ENCODE results near the gene SCNN1A.

SCNN1A gene

DNA sequence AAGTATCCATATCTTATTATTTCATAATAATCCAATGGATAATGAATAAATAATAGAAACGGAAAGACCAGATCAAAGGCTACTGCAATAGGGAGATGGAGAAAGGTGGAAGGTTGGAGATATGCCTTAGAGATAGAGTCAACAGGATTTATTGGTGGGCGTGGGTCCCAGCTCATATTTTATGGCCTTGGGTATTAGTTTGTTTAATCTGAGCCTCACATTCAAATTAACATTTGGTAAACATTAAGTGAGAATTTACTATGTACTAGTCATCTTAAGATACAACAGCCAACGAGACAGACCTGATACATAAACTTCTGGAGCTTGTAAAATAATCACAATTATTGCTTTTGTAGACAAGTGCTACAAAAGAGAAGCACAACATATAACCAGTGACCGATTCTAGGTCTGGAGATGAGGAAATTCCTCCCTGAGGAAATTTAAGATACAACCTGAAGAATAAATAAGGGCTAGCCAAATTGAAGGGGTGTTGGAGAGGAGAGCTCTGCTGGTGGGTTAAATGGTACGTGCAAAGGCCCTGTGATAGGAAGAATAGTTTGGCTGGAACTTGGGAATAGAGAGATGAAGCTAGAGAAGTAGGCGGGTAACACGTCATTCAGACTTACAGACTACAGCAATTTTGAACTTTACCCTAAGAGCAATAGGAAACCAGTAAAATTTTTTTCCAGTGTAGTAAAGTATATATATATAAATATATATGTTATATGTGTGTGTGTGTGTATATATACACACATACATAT, 24.7 kb upstream of the SCNN1A start:
- H3K27me3 ChIP-seq (ENCODE audit: insufficient read depth, low read length, poor library complexity), result no peaks in the 10 kb centered on the region
- no peaks in the 10 kb centered on the region for H3K4me1 ChIP-seq (ENCODE audit: control insufficient read depth, low read depth, low read length)
- no peak overlapping the region for H3K4me3 ChIP-seq (ENCODE audit: low read length)
- no peaks in the 10 kb centered on the region for H3K79me1 ChIP-seq (ENCODE audit: low read length)
- no peak overlapping the region for H3K4me2 ChIP-seq (ENCODE audit: low read length)
- no peak overlapping the region for H2BK5ac ChIP-seq (ENCODE audit: low read length)
- H2AK5ac ChIP-seq (ENCODE audit: low read length), result no peak overlapping the region
- no peak overlapping the region for H2BK120ac ChIP-seq (ENCODE audit: low read depth, low read length)
- H2BK15ac ChIP-seq (replicated peaks; ENCODE audit: low read depth), result no peak overlapping the region
- H4K8ac ChIP-seq (ENCODE audit: low read depth, low read length), result no peak overlapping the region
- no peak overlapping the region for H4K5ac ChIP-seq (ENCODE audit: low read length)
- DNase-seq, result no peak
- H3K36me3 ChIP-seq (ENCODE audit: control insufficient read depth, insufficient read depth, low read length), result no peaks in the 10 kb centered on the region
- no peak overlapping the region for H3K18ac ChIP-seq (ENCODE audit: low read length)
- no peak overlapping the region for H3K27ac ChIP-seq (ENCODE audit: low read depth, low read length)
- no peak overlapping the region for H3K23ac ChIP-seq (ENCODE audit: low read length)
- H3K9ac ChIP-seq (ENCODE audit: low read length), result no peak overlapping the region
- H3K79me2 ChIP-seq (ENCODE audit: control insufficient read depth, insufficient read depth, low read length), result no peaks in the 10 kb centered on the region
- WGBS (ENCODE audit: extremely low coverage, insufficient coverage, low lambda C conversion rate), result no CpG with 5 or more reads among the region's 7 CpGs
- H3K4ac ChIP-seq (ENCODE audit: low read depth, low read length), result no peak overlapping the region
- H3K56ac ChIP-seq (ENCODE audit: low read length), result no peak overlapping the region

DNA sequence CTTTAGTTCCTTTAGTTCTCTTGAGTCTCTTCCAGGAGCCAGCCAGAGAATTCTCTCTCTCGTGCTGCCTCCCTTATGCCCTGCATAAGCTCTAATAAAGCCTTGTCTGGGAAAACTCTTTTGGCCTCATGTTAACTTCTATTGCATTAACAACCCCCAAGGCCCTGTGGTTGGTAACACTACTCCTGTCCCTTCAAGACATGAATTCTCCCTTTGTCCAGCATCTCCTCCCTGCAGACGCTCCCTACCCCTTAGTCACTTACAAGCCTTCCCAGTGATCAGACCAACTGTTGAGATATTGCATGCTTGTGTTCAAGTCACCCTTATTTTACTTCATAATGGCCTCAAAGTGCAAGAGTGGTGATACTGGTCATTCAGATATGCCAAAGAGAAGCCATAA, 20.7 kb upstream of the SCNN1A start:
- no peaks in the 10 kb centered on the region for H3K4me1 ChIP-seq (ENCODE audit: control insufficient read depth, low read depth, low read length)

DNA sequence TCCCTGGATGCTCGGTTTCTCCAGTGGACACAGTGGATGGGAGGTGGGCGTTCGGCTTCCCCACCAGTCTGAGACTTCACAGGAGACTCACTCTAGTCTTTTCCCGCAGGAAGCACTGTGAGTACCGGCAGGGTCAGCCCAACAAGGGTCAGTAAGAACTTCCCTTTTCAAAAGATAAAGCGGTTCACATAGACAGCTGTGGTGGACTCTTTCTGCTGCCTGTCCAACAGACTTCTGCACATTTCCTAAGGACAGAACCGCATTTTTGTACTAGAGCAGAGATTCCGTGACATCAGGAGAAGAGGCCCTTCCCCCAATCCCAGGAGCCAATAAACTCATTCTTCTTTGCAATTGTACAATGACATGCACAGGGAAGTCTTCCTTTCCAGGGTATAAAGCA, 19.0 kb upstream of the SCNN1A start:
- H3K4me3 ChIP-seq (ENCODE audit: low read length), result no peak overlapping the region
- H2AK5ac ChIP-seq (ENCODE audit: low read length), result no peak overlapping the region
- no peak overlapping the region for H3K27ac ChIP-seq (ENCODE audit: low read depth, low read length)
- no peak overlapping the region for H4K8ac ChIP-seq (ENCODE audit: low read depth, low read length)
- no peak overlapping the region for H2BK120ac ChIP-seq (ENCODE audit: low read depth, low read length)
- no peak overlapping the region for H3K18ac ChIP-seq (ENCODE audit: low read length)
- no CpG with 5 or more reads among the region's 8 CpGs for WGBS (ENCODE audit: extremely low coverage, insufficient coverage, low lambda C conversion rate)
- H3K9ac ChIP-seq (ENCODE audit: low read length), result no peak overlapping the region
- H3K23ac ChIP-seq (ENCODE audit: low read length), result no peak overlapping the region
- no peak overlapping the region for H3K56ac ChIP-seq (ENCODE audit: low read length)
- H3K36me3 ChIP-seq (ENCODE audit: control insufficient read depth, insufficient read depth, low read length), result no peaks in the 10 kb centered on the region
- no peaks in the 10 kb centered on the region for H3K79me1 ChIP-seq (ENCODE audit: low read length)
- H3K4me1 ChIP-seq (ENCODE audit: control insufficient read depth, low read depth, low read length), result no peaks in the 10 kb centered on the region
- no peak for DNase-seq
- H3K4me2 ChIP-seq (ENCODE audit: low read length), result no peak overlapping the region
- H4K5ac ChIP-seq (ENCODE audit: low read length), result no peak overlapping the region
- no peak overlapping the region for H2BK15ac ChIP-seq (replicated peaks; ENCODE audit: low read depth)
- no peaks in the 10 kb centered on the region for H3K79me2 ChIP-seq (ENCODE audit: control insufficient read depth, insufficient read depth, low read length)
- H2BK5ac ChIP-seq (ENCODE audit: low read length), result no peak overlapping the region
- H3K27me3 ChIP-seq (ENCODE audit: insufficient read depth, low read length, poor library complexity), result no peaks in the 10 kb centered on the region
- no peak overlapping the region for H3K4ac ChIP-seq (ENCODE audit: low read depth, low read length)

More for the DNA sequence above, 20.7 kb upstream of the SCNN1A start:
- Histone ChIP-seq H3K36me3 (ENCODE audit: control insufficient read depth, insufficient read depth, low read length) (no peaks in the 10 kb centered on the region), H3K18ac (ENCODE audit: low read length) (no peak overlapping the region), H3K4me3 (ENCODE audit: low read length) (no peak overlapping the region), H4K5ac (ENCODE audit: low read length) (no peak overlapping the region), H3K23ac (ENCODE audit: low read length) (no peak overlapping the region), H3K27ac (ENCODE audit: low read depth, low read length) (no peak overlapping the region), H2BK15ac (replicated peaks; ENCODE audit: low read depth) (no peak overlapping the region), H3K56ac (ENCODE audit: low read length) (no peak overlapping the region), H2BK120ac (ENCODE audit: low read depth, low read length) (no peak overlapping the region), H4K8ac (ENCODE audit: low read depth, low read length) (no peak overlapping the region), H3K79me1 (ENCODE audit: low read length) (no peaks in the 10 kb centered on the region), H2BK5ac (ENCODE audit: low read length) (no peak overlapping the region), H2AK5ac (ENCODE audit: low read length) (no peak overlapping the region), H3K4me2 (ENCODE audit: low read length) (no peak overlapping the region), H3K9ac (ENCODE audit: low read length) (no peak overlapping the region), H3K79me2 (ENCODE audit: control insufficient read depth, insufficient read depth, low read length) (no peaks in the 10 kb centered on the region), H3K4ac (ENCODE audit: low read depth, low read length) (no peak overlapping the region), H3K27me3 (ENCODE audit: insufficient read depth, low read length, poor library complexity) (no peaks in the 10 kb centered on the region)
- no peak for DNase-seq
- WGBS (ENCODE audit: extremely low coverage, insufficient coverage, low lambda C conversion rate), result no CpG with 5 or more reads among the region's 2 CpGs

GRCh38 chr12:6393109-6393508, 17.7 kb upstream of the SCNN1A start:
- DNase-seq, result no peak
- no peak overlapping the region for H3K27ac ChIP-seq (ENCODE audit: low read depth, low read length)
- no peaks in the 10 kb centered on the region for H3K27me3 ChIP-seq (ENCODE audit: insufficient read depth, low read length, poor library complexity)
- H2BK120ac ChIP-seq (ENCODE audit: low read depth, low read length), result no peak overlapping the region
- no peak overlapping the region for H2AK5ac ChIP-seq (ENCODE audit: low read length)
- no peaks in the 10 kb centered on the region for H3K4me1 ChIP-seq (ENCODE audit: control insufficient read depth, low read depth, low read length)
- no peaks in the 10 kb centered on the region for H3K79me2 ChIP-seq (ENCODE audit: control insufficient read depth, insufficient read depth, low read length)
- no peak overlapping the region for H3K56ac ChIP-seq (ENCODE audit: low read length)
- H3K4ac ChIP-seq (ENCODE audit: low read depth, low read length), result no peak overlapping the region
- H3K4me3 ChIP-seq (ENCODE audit: low read length), result no peak overlapping the region
- no peak overlapping the region for H4K8ac ChIP-seq (ENCODE audit: low read depth, low read length)
- H3K9ac ChIP-seq (ENCODE audit: low read length), result no peak overlapping the region
- H3K4me2 ChIP-seq (ENCODE audit: low read length), result no peak overlapping the region
- peaks cover 2% of the 10 kb centered on the region for H3K36me3 ChIP-seq (ENCODE audit: control insufficient read depth, insufficient read depth, low read length)
- no peak overlapping the region for H4K5ac ChIP-seq (ENCODE audit: low read length)
- H3K18ac ChIP-seq (ENCODE audit: low read length), result no peak overlapping the region
- no peak overlapping the region for H3K23ac ChIP-seq (ENCODE audit: low read length)
- no CpG with 5 or more reads among the region's 7 CpGs for WGBS (ENCODE audit: extremely low coverage, insufficient coverage, low lambda C conversion rate)
- no peak overlapping the region for H2BK15ac ChIP-seq (replicated peaks; ENCODE audit: low read depth)
- no peaks in the 10 kb centered on the region for H3K79me1 ChIP-seq (ENCODE audit: low read length)
- no peak overlapping the region for H2BK5ac ChIP-seq (ENCODE audit: low read length)

DNA sequence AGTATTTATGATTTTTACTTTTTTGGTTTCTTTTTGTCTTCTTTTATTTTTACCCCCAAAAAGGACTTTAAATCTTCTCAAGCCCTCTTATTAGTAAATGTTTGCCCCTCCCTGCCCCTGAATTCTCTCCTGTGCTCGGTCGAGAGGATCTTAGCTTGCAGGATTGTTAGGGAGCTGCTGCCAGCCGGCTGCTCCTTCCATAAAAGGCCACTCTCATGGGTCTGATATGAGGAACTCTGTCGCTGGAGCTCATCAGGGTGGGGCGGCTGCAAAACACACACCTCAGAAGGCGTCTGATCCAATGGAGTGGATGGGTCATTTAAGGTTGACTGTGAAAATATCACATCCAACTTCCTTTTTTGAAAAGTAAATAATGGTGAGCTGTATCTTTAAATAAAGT, 17.1 kb upstream of the SCNN1A start:
- H3K4ac ChIP-seq (ENCODE audit: low read depth, low read length), result no peak overlapping the region
- H3K56ac ChIP-seq (ENCODE audit: low read length), result no peak overlapping the region
- H3K36me3 ChIP-seq (ENCODE audit: control insufficient read depth, insufficient read depth, low read length), result peaks cover 2% of the 10 kb centered on the region
- H2AK5ac ChIP-seq (ENCODE audit: low read length), result no peak overlapping the region
- H4K8ac ChIP-seq (ENCODE audit: low read depth, low read length), result no peak overlapping the region
- no CpG with 5 or more reads among the region's 6 CpGs for WGBS (ENCODE audit: extremely low coverage, insufficient coverage, low lambda C conversion rate)
- H2BK120ac ChIP-seq (ENCODE audit: low read depth, low read length), result no peak overlapping the region
- H4K5ac ChIP-seq (ENCODE audit: low read length), result no peak overlapping the region
- no peaks in the 10 kb centered on the region for H3K79me1 ChIP-seq (ENCODE audit: low read length)
- H3K27ac ChIP-seq (ENCODE audit: low read depth, low read length), result no peak overlapping the region
- no peak overlapping the region for H3K4me2 ChIP-seq (ENCODE audit: low read length)
- no peaks in the 10 kb centered on the region for H3K27me3 ChIP-seq (ENCODE audit: insufficient read depth, low read length, poor library complexity)
- H3K9ac ChIP-seq (ENCODE audit: low read length), result no peak overlapping the region
- H2BK15ac ChIP-seq (replicated peaks; ENCODE audit: low read depth), result no peak overlapping the region
- H3K4me3 ChIP-seq (ENCODE audit: low read length), result no peak overlapping the region
- H2BK5ac ChIP-seq (ENCODE audit: low read length), result no peak overlapping the region
- no peak for DNase-seq
- no peaks in the 10 kb centered on the region for H3K4me1 ChIP-seq (ENCODE audit: control insufficient read depth, low read depth, low read length)
- no peaks in the 10 kb centered on the region for H3K79me2 ChIP-seq (ENCODE audit: control insufficient read depth, insufficient read depth, low read length)
- H3K18ac ChIP-seq (ENCODE audit: low read length), result no peak overlapping the region
- no peak overlapping the region for H3K23ac ChIP-seq (ENCODE audit: low read length)

GRCh38 chr12:6391013-6391412, 15.7 kb upstream of the SCNN1A start:
- H2BK15ac ChIP-seq (replicated peaks; ENCODE audit: low read depth), result no peak overlapping the region
- WGBS (ENCODE audit: extremely low coverage, insufficient coverage, low lambda C conversion rate), result no CpG with 5 or more reads among the region's 17 CpGs

More at GRCh38 chr12:6391013-6391412, 15.7 kb upstream of the SCNN1A start:
- H3K56ac ChIP-seq (ENCODE audit: low read length), result no peak overlapping the region
- H3K23ac ChIP-seq (ENCODE audit: low read length), result no peak overlapping the region
- H2BK120ac ChIP-seq (ENCODE audit: low read depth, low read length), result no peak overlapping the region
- no peak overlapping the region for H3K18ac ChIP-seq (ENCODE audit: low read length)
- H3K9ac ChIP-seq (ENCODE audit: low read length), result no peak overlapping the region
- DNase-seq, result no peak
- no peaks in the 10 kb centered on the region for H3K4me1 ChIP-seq (ENCODE audit: control insufficient read depth, low read depth, low read length)
- H2BK5ac ChIP-seq (ENCODE audit: low read length), result no peak overlapping the region
- H3K4me2 ChIP-seq (ENCODE audit: low read length), result no peak overlapping the region
- no peak overlapping the region for H3K4ac ChIP-seq (ENCODE audit: low read depth, low read length)
- H3K79me1 ChIP-seq (ENCODE audit: low read length), result no peaks in the 10 kb centered on the region
- H3K36me3 ChIP-seq (ENCODE audit: control insufficient read depth, insufficient read depth, low read length), result peaks cover 2% of the 10 kb centered on the region
- no peak overlapping the region for H4K5ac ChIP-seq (ENCODE audit: low read length)
- H3K27me3 ChIP-seq (ENCODE audit: insufficient read depth, low read length, poor library complexity), result no peaks in the 10 kb centered on the region
- no peak overlapping the region for H2AK5ac ChIP-seq (ENCODE audit: low read length)
- no peak overlapping the region for H3K4me3 ChIP-seq (ENCODE audit: low read length)
- H3K27ac ChIP-seq (ENCODE audit: low read depth, low read length), result no peak overlapping the region
- H4K8ac ChIP-seq (ENCODE audit: low read depth, low read length), result no peak overlapping the region
- no peaks in the 10 kb centered on the region for H3K79me2 ChIP-seq (ENCODE audit: control insufficient read depth, insufficient read depth, low read length)
